GM18858 (cell line): ENCODE results near the gene COX7A2L.
"Not testable (repeated sequence)": the region's sequence is repeated elsewhere in the genome, so short reads cannot be mapped to it uniquely, and the experiment has no call there.

ENCODE experiments used
- ATAC-seq: cut with Tn5 transposase; IDR thresholded peaks from one replicate; pipeline ENCODE4 v1.9.1; 2021; ENCODE audit not compliant: unreplicated experiment

COX7A2L gene

GRCh38 chr2:42368817-42369531 lies 8.0 kb upstream of the COX7A2L start:
- ATAC-seq: no peak

- no peak for ATAC-seq
Observed at GRCh38 chr2:42367835-42368234, 6.8 kb upstream of the COX7A2L start.

GRCh38 chr2:42366411-42366810 lies 5.4 kb upstream of the COX7A2L start:
- ATAC-seq: no peak

GRCh38 chr2:42364658-42365057 lies 3.6 kb upstream of the COX7A2L start:
- no peak for ATAC-seq

- ATAC-seq: no peak
Observed at GRCh38 chr2:42363413-42363812, 2.4 kb upstream of the COX7A2L start.

- ATAC-seq: no peak
Observed at GRCh38 chr2:42361728-42362283, 789 bp upstream of the COX7A2L start.

GRCh38 chr2:42360493-42360889 lies 526 bp downstream of the COX7A2L start:
- ATAC-seq: no peak

GRCh38 chr2:42359965-42360483 lies 993 bp downstream of the COX7A2L start:
- no peak for ATAC-seq

GRCh38 chr2:42359304-42359964 lies 1.6 kb downstream of the COX7A2L start:
- no peak for ATAC-seq

- no peak for ATAC-seq
Observed at GRCh38 chr2:42353792-42354429, 7.1 kb downstream of the COX7A2L start.

- ATAC-seq: no peak
Observed at GRCh38 chr2:42351864-42352263, 9.2 kb downstream of the COX7A2L start.

GRCh38 chr2:42350434-42351063 lies 10.5 kb downstream of the COX7A2L start:
- ATAC-seq: no peak

- ATAC-seq: no peak
Observed at GRCh38 chr2:42348113-42348805, 12.8 kb downstream of the COX7A2L start.

- ATAC-seq: not testable (repeated sequence)
Observed at GRCh38 chr2:42347518-42347917, 13.5 kb downstream of the COX7A2L start.

- ATAC-seq: not testable (repeated sequence)
Observed at GRCh38 chr2:42346856-42347255, 14.2 kb downstream of the COX7A2L start.

GRCh38 chr2:42345986-42346385 lies 15.0 kb downstream of the COX7A2L start:
- no peak for ATAC-seq

GRCh38 chr2:42342795-42343241 lies 18.2 kb downstream of the COX7A2L start:
- no peak for ATAC-seq

- no peak for ATAC-seq
Observed at GRCh38 chr2:42342061-42342794, 18.8 kb downstream of the COX7A2L start.

GRCh38 chr2:42340938-42341636 lies 19.9 kb downstream of the COX7A2L start:
- no peak for ATAC-seq
